NCI-H1092 (cell line): ENCODE data around the gene LRFN5.

Experiments
- DNase-seq: peaks from one replicate; lab custom pipeline; 2025; lab: John Stamatoyannopoulos, UW

The LRFN5 gene

DNA sequence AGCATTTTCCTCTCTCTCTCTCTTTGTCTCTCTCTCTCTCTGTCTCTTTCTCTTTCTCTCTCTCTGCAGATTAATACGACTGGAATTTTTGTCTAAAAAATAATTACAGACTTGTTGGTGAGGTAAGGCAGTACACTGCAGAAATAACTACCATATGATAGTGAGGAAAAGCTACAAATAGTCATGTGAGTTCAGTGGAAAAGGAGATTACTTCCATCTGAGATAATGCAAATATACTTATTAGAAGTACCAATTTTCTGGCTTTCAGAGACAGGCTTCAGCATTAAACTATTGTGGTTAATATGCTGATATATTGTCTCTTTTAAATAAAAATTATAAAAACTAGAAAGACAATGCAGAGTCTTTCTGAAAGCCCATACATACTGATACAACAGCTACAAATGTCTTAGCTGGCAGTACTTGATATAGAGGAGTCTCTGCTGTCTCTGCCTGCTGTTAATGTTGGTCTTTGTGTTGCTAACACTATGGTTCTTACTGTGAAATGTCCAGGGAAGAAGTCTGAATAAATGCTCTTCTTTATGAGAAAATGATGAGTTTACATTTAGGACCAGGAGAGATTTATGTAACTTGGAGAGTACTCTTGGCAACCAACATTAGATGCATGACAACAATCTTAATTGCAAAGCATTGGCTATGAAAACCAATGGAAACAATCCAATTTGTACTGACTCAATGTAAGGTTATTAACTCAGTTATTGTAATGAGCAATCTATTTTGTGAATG lies 167.0 kb downstream of the LRFN5 start:
- DNase-seq = no peak

DNA sequence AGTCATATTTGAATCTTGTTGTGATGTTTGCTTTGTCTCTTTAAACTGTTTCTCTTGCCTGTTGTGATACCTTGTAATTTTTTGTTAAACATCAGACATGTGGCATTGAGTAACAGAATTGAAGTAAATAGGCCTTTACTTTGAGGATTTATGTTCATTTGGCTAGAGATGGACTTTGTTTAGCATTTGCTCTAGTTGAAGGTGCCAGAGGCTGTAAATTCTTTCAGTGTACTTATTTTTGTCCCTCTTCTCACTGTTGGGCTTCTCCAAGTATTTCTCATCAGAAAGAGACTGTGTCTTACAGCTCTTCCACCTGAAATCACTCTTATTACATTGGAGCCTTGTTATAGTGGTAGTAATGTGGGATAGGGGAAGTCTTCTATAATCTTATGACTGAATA lies 175.8 kb downstream of the LRFN5 start:
- DNase-seq = no peak

DNA sequence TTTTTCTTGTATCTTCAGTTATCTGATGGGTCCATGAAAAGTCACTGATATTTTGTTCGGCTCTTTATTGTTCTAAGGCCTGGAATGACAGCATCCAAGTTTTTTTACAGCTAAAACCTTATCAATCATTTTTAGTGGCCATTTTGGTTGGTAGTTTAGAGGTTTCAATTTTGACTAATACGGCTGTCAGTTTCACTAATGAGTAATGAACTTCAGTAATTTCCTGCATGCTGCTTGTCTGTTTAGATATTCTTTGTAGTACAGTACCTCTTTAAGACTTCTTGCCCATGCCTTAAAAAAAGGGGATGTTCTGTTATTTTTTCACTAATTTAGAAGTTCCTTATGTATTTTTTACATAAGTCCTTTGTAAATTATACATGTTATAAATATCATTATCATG lies 176.7 kb downstream of the LRFN5 start:
- DNase-seq = no peak

DNA sequence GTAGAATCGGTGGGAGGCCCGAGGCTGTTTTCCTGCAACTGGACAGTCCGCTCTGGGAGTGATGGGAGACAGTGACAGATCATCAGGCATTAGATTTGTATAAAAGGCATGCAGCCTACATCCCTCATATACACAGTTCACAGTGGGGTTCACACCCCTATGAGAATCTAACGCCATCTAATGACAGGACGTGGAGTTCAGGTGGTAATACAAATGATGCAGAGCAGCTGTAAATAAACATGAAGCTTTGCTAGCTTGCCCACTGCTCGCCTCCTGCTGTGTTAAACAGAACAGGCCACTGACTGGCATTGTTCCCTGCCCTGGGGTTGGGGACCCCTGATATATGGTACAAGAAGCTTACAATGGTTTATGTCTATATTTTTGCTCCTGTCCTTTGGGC lies 179.0 kb downstream of the LRFN5 start:
- peak; percentile 36 for DNase-seq

DNA sequence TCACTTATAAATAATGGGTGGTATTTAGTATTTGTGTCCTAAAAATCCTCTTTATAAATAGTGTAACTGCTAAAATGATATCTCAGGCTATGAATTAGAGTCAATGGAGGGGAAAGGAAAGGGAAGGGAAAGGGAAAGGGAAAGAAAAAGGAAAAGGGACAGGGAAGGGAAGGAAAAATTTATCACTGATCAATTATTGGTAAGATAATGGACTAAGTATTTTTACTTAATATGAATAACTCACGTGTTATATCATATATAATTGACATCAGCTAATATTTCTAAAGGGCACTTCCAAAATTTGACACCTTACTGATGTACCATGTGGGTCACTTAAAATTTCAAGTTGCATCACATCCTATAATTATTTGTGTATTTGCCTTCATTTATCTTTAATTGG lies 193.1 kb downstream of the LRFN5 start:
- no peak for DNase-seq

DNA sequence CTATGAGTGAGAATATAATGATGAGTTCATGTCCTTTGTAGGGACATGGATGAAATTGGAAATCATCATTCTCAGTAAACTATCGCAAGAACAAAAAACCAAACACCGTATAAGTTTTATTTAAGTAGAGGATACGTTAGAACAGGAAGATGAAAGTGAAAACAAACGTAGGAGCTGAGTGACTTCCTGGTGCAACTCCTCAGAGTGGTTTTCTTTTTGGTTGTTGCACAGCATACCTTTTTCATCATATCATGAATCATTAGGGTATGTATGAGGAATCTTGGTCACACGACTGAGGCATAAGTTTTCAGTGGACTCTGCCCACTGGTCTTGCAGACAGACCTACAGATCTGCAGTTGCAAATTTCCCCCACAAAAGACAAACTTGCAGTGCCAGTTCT lies 199.0 kb downstream of the LRFN5 start:
- DNase-seq = no peak

DNA sequence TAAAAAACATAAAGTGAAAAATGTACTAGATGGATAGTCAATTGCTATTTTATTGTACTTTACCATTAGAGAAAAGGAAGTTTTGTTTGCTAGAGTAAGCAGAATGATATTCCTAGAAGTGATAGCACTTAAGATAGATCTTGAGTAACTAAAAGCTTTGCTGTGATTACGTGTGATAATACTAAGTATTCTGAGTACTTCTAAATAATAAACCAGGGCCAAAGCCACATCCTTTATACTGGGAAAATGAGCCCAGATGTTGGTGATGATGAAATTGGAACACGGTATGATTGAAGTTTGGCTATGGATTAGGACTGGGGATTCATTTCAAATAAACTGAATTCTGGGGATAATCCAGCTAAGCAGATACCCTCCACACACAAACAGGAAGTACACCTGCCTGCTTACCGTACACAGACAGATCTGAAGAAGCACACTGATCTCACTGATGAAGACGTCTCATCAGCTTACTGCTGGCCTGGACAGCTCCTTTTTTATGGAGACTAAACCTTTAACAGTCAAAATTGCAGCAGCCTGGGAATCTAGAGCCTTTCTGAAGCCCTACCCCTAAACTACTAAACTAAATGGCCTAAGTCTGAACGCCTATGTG lies 199.8 kb downstream of the LRFN5 start:
- no peak for DNase-seq

DNA sequence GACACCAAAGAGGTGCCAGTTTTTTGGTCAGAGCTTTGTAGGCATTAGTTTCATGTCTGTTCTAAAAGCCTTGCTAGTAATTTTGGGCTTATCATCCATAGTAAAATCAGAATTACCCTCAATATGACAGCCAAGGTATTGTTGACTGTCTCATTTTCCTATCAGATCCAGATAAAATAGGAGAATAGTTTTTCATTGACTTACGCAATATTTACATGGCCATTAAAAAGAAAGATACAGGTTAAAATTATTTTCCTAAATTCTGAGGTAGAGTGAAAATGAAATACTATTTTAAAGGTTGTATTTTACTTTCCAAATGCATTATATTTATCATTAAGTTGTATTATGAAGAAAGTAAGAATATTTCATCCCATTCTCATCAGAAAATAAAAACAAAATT lies 203.7 kb downstream of the LRFN5 start:
- DNase-seq = no peak

DNA sequence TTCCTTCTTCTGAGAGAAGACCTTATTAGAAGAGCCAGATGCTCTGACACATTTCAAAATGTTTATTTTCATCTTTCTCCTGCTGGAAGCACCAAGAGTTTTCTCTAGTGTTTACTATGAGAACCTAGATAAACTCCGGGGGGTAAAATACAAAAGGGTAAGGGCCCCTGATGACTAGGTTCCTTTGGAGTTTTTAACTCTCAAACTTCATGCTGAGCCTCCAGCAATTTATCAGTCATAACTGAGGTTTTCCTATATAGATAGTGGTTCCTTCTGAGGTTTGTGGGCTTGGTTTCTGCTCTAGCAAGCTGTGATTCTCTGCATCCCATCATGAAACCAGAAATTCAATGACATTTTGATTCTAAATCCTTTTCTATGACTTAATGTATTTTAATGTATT lies 210.9 kb downstream of the LRFN5 start:
- no peak for DNase-seq

DNA sequence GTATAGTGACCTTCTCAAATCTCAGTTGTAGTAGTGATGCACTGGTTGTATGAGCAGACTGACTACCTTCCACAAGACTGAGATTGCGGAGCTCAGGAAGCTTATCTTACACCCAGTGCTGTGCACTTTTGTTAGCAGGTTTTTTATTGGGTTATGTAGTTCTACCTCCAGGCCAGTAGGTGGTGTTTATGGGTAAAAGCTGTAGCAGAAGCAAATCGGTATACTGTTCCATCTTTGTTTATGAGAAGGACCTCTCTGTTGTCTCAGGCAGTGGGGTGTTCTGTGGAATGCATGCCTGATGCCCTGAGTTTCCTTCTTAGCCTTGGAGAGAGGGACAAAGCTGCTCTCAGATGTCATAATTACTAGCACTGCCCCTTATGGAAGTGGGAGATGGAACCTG lies 217.8 kb downstream of the LRFN5 start:
- no peak for DNase-seq

DNA sequence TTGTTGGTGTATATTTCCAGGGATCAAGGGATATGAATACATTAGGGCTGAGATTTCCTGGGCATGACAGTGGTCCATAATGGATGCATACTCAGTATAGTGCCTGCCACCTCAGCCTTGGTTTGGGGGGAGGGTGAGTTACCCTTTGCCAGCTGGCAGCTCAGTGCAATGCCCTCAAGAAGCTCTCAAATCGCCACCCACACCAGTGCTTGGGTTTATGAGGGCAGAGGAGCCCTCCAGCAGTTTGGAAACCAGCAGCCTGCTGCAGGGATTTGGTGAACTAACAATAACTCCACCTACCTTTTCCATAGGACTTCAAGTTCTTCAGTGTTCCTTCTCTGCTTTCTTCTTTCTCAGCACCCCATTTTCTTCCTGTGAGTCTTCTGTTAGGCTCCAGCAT lies 218.9 kb downstream of the LRFN5 start:
- DNase-seq = no peak

DNA sequence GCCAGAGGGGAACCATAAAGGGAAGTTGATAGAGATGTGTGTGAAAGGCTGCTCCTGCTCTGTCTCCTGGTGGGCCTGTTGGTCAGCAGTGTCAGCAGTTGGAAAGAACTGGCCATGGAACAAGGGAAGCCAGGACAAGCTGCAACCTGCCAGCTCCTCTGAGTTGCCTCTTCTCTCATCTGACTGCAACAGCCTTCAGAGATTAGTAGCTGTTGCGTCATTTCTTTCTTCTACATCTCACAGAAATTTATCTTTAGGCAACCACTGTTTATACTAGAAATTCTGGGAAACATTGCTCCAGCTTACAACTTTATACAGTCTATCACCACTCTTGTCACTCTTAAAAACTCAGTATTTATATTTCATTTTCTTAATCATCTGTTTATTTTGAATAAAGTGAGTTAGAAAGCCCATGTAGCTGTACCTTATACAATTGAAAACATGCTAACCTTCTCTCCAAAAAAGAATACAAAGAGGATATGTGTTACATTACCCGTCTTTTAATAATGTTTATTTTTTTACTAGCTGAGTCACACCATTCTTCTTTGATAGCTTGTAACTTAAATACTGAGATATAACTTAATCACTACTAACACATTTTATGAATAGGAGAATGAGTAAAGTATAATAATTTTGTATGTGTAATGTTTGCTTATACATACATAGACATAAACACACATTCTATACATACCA lies 224.2 kb downstream of the LRFN5 start:
- no peak for DNase-seq

DNA sequence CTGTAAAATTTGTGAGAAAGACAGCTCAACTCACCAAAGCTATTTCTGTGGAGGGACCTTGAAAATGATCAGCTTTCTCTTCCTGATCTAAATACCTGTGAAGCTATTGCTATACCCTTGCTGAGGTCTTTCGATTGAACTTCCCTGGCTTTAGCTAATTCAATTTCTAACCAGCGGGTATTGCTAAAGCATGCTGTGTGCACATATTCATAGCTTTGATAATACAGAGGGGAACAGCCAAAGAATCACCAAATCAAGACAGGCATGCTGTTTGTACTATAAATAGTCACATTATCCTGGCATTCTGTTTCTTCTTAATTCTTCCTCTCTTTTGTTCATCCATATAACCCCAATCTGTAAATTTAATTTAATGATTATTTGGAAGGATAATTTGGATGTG lies 233.0 kb downstream of the LRFN5 start:
- DNase-seq = no peak

DNA sequence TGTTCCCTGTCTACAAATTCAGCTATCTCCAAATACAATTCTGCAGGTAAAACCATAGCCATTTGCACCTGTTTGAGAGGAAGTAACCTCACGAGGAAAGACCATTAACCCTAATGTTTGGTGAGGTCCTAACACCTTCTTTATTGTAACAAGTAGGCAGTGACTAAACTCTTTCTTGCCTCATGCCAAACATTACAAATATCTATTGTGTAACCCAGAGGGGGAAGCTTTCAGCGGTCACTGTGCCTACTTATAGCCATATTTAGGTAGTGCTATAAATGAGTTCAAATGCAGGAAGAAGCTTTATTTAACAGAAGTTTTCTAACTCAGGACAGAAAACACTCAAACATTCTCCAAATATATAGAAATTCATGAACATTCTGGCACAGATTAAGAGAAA lies 252.7 kb downstream of the LRFN5 start:
- DNase-seq = no peak

DNA sequence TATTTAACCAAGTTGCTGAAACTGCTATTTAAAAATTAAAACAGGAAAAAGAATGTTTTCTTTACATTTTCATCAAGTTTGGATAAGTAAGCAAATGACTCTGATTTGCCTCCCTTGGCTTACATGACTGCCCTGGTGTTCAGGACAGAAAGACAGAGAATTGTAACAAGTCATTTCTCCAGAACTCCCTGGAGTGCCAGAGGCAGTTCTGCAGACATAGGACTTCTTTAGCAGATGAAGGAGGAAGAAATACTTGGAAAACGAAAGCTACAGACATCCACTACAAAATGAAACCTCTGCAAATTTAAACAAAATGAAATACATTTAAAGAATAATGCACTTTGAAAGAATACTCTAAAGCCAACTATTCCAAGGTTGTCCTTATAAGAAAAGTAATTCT lies 253.9 kb downstream of the LRFN5 start:
- no peak for DNase-seq

DNA sequence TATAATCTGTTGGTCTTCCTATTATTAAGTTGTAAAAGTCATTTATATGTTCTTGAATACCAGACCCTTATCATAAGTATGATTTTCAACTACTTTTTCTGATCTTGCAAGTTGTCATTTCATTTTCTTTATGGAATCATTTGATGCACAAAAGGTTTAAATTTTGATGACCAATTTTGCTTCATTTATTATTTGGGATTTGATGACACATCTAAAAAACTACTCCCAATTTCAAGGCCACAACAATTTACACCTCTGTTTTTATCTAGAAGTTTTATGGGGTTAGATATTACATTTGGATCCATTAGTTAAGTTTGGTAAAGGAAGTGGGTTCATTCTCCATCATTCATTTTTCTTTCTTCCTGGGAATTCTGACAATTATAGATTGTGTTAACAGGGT lies 259.2 kb downstream of the LRFN5 start:
- DNase-seq = no peak

DNA sequence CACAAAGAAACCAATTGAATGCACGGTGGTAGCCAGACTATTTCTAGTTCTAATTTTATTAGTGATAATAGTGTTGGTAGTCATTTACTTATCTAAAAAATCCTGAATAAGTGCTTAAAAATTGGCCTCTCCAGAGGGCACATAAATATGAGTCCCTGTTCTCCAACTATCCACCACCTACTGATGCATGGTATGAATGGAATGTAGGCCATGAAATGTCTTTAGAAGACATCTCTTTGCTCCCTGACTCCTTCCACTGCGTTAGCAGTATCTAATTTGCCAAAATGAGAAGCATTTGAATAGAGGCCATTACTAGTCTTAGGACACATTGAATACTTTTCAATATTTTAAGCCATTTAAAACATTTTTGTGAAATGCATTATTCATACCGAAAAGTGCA lies 261.7 kb downstream of the LRFN5 start:
- no peak for DNase-seq

DNA sequence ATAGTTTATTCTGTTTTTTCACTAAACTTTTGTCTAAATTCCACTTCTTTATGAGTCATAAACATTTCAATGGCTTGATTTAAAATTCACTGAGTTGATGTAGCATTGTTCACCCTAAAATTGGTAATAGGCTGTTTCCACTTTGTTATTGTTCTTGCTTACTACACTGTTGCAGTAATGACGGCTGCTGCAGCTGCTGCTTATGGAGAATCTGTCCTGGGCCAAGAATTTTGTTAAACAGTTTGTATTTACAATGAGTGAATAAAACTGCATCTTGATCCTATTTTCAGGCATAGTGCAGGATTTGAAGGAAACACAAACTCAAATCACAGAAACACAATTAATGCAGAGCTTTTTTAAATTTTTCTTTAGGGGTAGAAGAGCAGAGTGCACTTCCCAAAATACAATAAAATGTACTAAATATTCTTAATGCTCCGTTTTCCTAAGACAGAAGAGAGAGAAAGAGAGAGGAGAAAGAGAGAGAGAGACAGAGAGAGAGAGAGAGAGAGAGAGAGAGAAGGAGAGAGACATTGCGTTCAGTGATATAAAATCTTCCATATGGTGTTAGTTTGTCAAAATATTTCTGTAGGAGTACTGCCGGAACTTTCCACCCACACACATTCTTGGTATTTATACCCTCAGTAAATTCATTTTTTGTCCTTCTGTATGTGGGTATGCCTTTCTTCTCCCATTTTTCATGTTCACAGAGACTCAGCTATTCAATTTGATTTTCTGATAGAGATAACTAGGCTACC lies 266.4 kb downstream of the LRFN5 start:
- DNase-seq = no peak

DNA sequence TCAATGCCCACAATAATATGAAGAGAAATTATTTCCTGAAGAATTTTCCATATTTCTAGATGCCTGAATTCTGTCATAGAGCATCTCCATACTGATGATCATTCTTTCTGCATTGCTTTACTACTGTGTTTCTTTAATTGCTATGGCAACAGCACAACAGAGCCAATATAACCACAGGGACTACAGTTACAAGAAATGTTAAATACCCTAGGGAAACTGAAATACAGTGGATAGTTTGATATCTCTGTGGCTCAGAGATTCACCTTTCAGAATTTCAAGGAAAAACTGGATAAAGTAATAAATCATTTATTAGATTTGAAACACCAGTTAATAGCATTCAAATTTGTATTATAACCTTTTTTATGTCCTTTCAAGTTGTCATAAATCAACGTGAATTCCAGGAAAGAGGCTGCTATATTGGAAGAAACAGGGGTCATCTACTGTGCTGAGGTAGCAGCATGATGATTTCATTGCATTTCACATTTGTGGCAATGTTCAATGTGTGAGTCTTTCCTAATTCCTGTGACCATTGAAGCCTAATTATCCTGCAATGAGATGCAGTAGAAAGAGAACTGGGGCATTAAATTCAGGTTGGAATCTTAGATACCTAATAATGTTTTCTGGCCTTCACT lies 267.1 kb downstream of the LRFN5 start:
- DNase-seq = no peak

DNA sequence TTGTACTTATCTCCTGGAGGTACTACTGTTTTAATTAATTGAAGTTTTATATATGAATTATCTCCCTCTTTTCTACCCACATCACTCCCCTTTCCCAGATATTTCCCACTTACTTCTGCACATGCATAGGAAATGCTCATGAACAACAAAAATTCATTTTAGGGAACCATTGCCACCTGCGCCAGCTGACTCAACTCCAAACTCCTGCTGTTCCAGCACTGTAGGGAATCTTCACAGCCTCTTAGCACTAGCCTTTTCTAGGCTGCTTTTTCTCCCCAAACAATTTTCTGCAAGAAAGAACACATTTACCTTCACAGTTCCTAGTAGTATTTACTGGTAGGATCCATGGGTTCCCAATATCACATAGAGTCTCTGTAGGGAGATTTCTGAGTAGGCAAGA lies 268.4 kb downstream of the LRFN5 start:
- no peak for DNase-seq

DNA sequence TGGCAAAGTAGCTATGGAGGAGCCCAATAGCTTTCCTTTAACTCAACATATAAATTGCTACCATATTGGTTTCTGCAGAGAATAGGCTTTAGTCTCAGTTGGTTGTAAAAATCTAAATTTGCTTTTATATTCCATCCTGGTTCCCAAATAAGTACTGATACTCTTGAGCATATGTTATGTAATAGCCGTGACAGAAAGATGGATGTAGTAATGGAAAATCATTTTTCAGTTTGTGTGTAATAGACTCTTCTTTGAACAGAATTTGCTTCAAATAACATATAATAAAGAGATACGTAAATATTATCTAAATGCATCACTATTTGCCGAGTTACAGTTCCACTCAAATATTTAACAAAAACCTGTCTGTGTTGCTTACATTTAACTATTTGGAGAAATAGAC lies 271.6 kb downstream of the LRFN5 start:
- no peak for DNase-seq

DNA sequence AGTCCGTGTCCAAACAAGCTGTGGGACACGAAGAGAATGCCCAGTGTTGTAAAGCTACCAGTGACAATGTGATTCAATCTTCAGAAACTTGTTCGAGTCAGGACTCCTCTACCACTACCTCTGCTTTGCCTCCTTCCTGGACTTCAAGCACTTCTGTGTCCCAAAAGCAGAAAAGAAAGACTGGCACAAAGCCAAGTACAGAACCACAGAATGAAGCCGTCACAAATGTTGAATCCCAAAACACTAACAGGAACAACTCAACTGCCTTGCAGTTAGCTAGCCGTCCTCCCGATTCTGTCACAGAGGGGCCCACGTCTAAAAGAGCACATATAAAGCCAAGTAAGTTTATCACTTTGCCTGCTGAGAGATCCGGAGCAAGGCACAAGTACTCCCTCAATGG lies 284.9 kb downstream of the LRFN5 start:
- no peak for DNase-seq
